ENCODE data around the gene CHSY1.

CHSY1 gene

GRCh38 chr15:101148166-101148880 is 103.5 kb downstream of the CHSY1 start:
- H3K9me3 ChIP-seq, result no peaks in the 10 kb centered on the region
- H3K27me3 ChIP-seq, result no peaks in the 10 kb centered on the region
- DNase-seq, result peak in 1 of 2 donors; percentile 44
- no peak overlapping the region for H3K4me3 ChIP-seq
- H3K27ac ChIP-seq, result no peak overlapping the region
- TF ChIP-seq CTCF (IDR thresholded peaks at IDR 0.05), result no peak
- intact Hi-C loops (cut with DNase I; ENCODE audit: low total_unique reads), result no loop called here
- no peaks in the 10 kb centered on the region for H3K36me3 ChIP-seq
- H3K4me1 ChIP-seq, result peaks cover 0 to 4% (median 0%) of the 10 kb centered on the region in 4 donors

- no peaks in the 10 kb centered on the region for H3K27me3 ChIP-seq
- TF ChIP-seq CTCF (IDR thresholded peaks at IDR 0.05), result no peak
- DNase-seq, result peak in 1 of 2 donors; percentile 23
- no peaks in the 10 kb centered on the region for H3K9me3 ChIP-seq
- peaks cover 0 to 4% (median 0%) of the 10 kb centered on the region in 4 donors for H3K4me1 ChIP-seq
- no peak overlapping the region for H3K4me3 ChIP-seq
- intact Hi-C loops (cut with DNase I; ENCODE audit: low total_unique reads), result no loop called here
- H3K27ac ChIP-seq, result no peak overlapping the region
- no peaks in the 10 kb centered on the region for H3K36me3 ChIP-seq
Observed at GRCh38 chr15:101147181-101147580, 104.7 kb downstream of the CHSY1 start.

- TF ChIP-seq CTCF (IDR thresholded peaks at IDR 0.05), result no peak
- Histone ChIP-seq H3K4me1 (peaks cover 0 to 4% (median 0%) of the 10 kb centered on the region in 4 donors), H3K9me3 (no peaks in the 10 kb centered on the region), H3K4me3 (no peak overlapping the region), H3K27me3 (no peaks in the 10 kb centered on the region), H3K27ac (no peak overlapping the region), H3K36me3 (no peaks in the 10 kb centered on the region)
- DNase-seq, result peak in 1 of 2 donors; percentile 20
- intact Hi-C loops (cut with DNase I; ENCODE audit: low total_unique reads), result no loop called here
Observed at GRCh38 chr15:101146118-101146702, 105.6 kb downstream of the CHSY1 start.

GRCh38 chr15:101145362-101145761 is 106.5 kb downstream of the CHSY1 start:
- no peak overlapping the region for H3K27ac ChIP-seq
- H3K4me3 ChIP-seq, result no peak overlapping the region
- no peaks in the 10 kb centered on the region for H3K9me3 ChIP-seq
- intact Hi-C loops (cut with DNase I; ENCODE audit: low total_unique reads), result no loop called here
- H3K27me3 ChIP-seq, result no peaks in the 10 kb centered on the region
- H3K36me3 ChIP-seq, result no peaks in the 10 kb centered on the region
- no peak for DNase-seq
- H3K4me1 ChIP-seq, result peaks cover 0 to 4% (median 0%) of the 10 kb centered on the region in 4 donors
- TF ChIP-seq CTCF (IDR thresholded peaks at IDR 0.05), result no peak

- TF ChIP-seq CTCF (IDR thresholded peaks at IDR 0.05), result no peak
Observed at GRCh38 chr15:101143321-101143720, 108.5 kb downstream of the CHSY1 start.

More at GRCh38 chr15:101143321-101143720, 108.5 kb downstream of the CHSY1 start:
- no peaks in the 10 kb centered on the region for H3K4me1 ChIP-seq
- H3K9me3 ChIP-seq, result no peaks in the 10 kb centered on the region
- no peaks in the 10 kb centered on the region for H3K36me3 ChIP-seq
- no peaks in the 10 kb centered on the region for H3K27me3 ChIP-seq
- no peak overlapping the region for H3K27ac ChIP-seq
- intact Hi-C loops (cut with DNase I; ENCODE audit: low total_unique reads), result no loop called here
- H3K4me3 ChIP-seq, result no peak overlapping the region
- peak in 1 of 2 donors; percentile 43 for DNase-seq
